HCT116 (cell line): Measurements from ENCODE around the gene CDHR3.
A peak's percentile ranks its signal among the peaks of the same experiment; 100 is the strongest.

Experiments
- CEBPB ChIP-seq: IDR thresholded peaks from 2 replicates; pipeline ENCODE4 v1.6.1; 2012; ENCODE audit warnings: low read depth
- ELF1 ChIP-seq: IDR thresholded peaks from 2 replicates; pipeline ENCODE4 v1.6.1; 2012; ENCODE audit warnings: low read depth, borderline replicate concordance
- POLR2A ChIP-seq: IDR thresholded peaks from 2 replicates; pipeline ENCODE4 v1.7.0; 2011; ENCODE audit warnings: borderline replicate concordance; ENCODE audit not compliant: insufficient read depth, insufficient read length; ENCODE audit errors: extremely low read depth
- POLR2AphosphoS5 ChIP-seq: IDR thresholded peaks from 2 replicates; pipeline ENCODE4 v1.6.1; 2011; ENCODE audit warnings: mild to moderate bottlenecking, low read depth, low read length, moderate library complexity
- RAD21 ChIP-seq: IDR thresholded peaks from 2 replicates; pipeline ENCODE4 v1.6.1; 2012; ENCODE audit warnings: low read depth, mild to moderate bottlenecking
- TF ChIP-seq, protein P1 (sequence below), 3 experiments: fragments of 200-600 bp in 1 of 3; sonication (generic) in 1 of 3; IDR thresholded peaks in 2 of 3; conservative IDR thresholded peaks in 1 of 3; 2 replicates each; pipeline ENCODE4 v1.5.1; 2012 to 2017; ENCODE audit warnings: low read depth in 2 of 3, low read length in 2 of 3, antibody characterized with exemption in 1 of 3, borderline replicate concordance in 1 of 3, control low read depth in 1 of 3, mild to moderate bottlenecking in 1 of 3, mixed read lengths in 1 of 3, mixed run types in 1 of 3, moderate library complexity in 1 of 3; ENCODE audit not compliant: insufficient read depth in 1 of 3

DNA sequence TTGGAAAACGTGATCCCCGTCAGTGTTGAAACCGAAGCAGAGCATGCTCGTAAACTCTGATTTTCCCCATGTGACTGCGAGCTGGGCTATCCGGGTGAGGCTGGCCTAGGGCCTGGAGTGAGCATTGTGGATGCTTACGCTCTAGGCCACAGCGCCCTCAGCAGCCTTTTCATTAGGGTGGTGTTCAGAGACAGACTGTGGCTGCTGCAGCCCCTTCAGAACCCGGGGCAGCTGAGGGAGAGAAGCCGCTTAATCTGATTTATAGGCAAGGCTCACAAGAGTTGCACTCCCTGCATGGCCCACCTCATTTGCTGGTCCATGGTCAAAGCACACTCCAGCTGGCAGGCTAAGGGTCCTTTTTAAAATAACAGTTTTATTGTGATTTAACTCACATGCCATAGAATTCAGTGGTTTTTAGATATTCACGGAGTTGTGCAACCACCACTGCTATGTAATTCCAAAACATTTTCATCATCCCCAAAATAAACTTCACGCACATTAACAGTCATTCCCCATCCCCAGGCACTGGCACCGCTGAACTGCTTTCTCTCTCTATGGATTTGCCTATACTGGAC is 76.5 kb downstream of the CDHR3 start:
- TF ChIP-seq ELF1: no peak
- no peak for TF ChIP-seq CEBPB
- no peak for TF ChIP-seq POLR2A
- TF ChIP-seq, protein P1, sequence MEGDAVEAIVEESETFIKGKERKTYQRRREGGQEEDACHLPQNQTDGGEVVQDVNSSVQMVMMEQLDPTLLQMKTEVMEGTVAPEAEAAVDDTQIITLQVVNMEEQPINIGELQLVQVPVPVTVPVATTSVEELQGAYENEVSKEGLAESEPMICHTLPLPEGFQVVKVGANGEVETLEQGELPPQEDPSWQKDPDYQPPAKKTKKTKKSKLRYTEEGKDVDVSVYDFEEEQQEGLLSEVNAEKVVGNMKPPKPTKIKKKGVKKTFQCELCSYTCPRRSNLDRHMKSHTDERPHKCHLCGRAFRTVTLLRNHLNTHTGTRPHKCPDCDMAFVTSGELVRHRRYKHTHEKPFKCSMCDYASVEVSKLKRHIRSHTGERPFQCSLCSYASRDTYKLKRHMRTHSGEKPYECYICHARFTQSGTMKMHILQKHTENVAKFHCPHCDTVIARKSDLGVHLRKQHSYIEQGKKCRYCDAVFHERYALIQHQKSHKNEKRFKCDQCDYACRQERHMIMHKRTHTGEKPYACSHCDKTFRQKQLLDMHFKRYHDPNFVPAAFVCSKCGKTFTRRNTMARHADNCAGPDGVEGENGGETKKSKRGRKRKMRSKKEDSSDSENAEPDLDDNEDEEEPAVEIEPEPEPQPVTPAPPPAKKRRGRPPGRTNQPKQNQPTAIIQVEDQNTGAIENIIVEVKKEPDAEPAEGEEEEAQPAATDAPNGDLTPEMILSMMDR (IDR thresholded peaks at IDR 0.05 in 2 of 3, conservative IDR thresholded peaks at IDR 0.05 in 1 of 3; ENCODE audit: borderline replicate concordance in 1 of 3, insufficient read depth in 1 of 3, low read depth in 2 of 3, low read length in 2 of 3): no peak
- no peak for TF ChIP-seq POLR2AphosphoS5
- peak; percentile 26; the same call in 1 of the 2 replicates for TF ChIP-seq RAD21
